GM12874 (cell line): Measurements from ENCODE around the gene LDLRAD4.

Experiments
- CTCF ChIP-seq: IDR thresholded peaks from 2 replicates; pipeline ENCODE4 v1.5.1; 2011; ENCODE audit warnings: low read depth, mild to moderate bottlenecking, control low read depth, low read length, moderate library complexity; ENCODE audit not compliant: insufficient read depth

The LDLRAD4 gene

GRCh38 chr18:13616525-13617035, 398.0 kb downstream of the LDLRAD4 start:
- TF ChIP-seq CTCF = no peak

- TF ChIP-seq CTCF = no peak
These were observed 399.4 kb downstream of the LDLRAD4 start for GRCh38 chr18:13617826-13618515.

- TF ChIP-seq CTCF = no peak
These were observed 400.3 kb downstream of the LDLRAD4 start for GRCh38 chr18:13618760-13619438.

GRCh38 chr18:13619505-13620205, 401.1 kb downstream of the LDLRAD4 start:
- no peak for TF ChIP-seq CTCF

- no peak for TF ChIP-seq CTCF
These were observed 401.7 kb downstream of the LDLRAD4 start for GRCh38 chr18:13620206-13620672.

- TF ChIP-seq CTCF = no peak
These were observed 402.4 kb downstream of the LDLRAD4 start for GRCh38 chr18:13620818-13621445.

- no peak for TF ChIP-seq CTCF
These were observed 402.9 kb downstream of the LDLRAD4 start for GRCh38 chr18:13621446-13621849.
